ENCODE measurements around the gene FAM117B.

Gene FAM117B

DNA sequence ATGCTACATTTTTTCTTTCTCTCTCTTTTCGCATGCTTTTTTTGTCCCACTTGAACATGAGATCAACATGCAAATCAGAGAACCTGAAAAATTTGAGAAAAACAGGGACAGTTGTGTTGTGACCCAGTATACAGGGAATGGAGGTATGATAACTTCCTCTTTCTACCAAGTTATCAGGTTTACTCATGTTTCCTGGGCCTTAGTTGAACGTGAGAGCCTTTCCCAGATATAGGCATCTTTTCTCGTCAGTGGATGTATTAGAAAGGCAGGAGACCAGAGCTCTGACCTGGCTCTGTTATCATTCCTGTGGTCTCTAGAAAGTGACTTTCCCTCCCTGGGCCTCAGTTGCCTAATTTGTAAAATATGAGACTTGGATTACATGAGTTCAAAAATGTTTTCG lies 30.1 kb upstream of the FAM117B start:
- in situ Hi-C loops (cut with MboI; ENCODE audit: low sequenced_read_pairs, unreplicated experiment), result no loop called here
- TF ChIP-seq CTCF (IDR thresholded peaks at IDR 0.05; ENCODE audit: borderline replicate concordance, control extremely low read depth, extremely low read depth, insufficient read depth, missing control alignments), result no peak
- DNase-seq (ENCODE audit: low spot score), result no peak

DNA sequence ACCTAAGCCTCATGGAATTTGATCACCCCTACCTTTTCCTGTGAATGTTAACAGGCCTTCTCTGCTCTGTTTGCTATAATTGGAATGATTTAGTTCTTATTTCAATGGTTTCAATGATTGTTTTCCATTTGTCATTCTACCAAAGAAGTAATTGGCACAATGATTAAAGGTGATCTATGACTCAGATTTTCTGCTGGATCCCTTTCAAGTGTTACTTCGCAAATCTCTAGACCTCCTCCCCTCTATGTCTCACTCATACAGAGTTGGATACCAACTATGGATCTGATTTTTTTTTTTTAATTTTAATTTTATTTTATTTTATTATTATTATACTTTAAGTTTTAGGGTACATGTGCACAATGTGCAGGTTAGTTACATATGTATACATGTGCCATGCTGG lies 29.6 kb upstream of the FAM117B start:
- in situ Hi-C loops (cut with MboI; ENCODE audit: low sequenced_read_pairs, unreplicated experiment), result no loop called here
- no peak for TF ChIP-seq CTCF (IDR thresholded peaks at IDR 0.05; ENCODE audit: borderline replicate concordance, control extremely low read depth, extremely low read depth, insufficient read depth, missing control alignments)
- no peak for DNase-seq (ENCODE audit: low spot score)

DNA sequence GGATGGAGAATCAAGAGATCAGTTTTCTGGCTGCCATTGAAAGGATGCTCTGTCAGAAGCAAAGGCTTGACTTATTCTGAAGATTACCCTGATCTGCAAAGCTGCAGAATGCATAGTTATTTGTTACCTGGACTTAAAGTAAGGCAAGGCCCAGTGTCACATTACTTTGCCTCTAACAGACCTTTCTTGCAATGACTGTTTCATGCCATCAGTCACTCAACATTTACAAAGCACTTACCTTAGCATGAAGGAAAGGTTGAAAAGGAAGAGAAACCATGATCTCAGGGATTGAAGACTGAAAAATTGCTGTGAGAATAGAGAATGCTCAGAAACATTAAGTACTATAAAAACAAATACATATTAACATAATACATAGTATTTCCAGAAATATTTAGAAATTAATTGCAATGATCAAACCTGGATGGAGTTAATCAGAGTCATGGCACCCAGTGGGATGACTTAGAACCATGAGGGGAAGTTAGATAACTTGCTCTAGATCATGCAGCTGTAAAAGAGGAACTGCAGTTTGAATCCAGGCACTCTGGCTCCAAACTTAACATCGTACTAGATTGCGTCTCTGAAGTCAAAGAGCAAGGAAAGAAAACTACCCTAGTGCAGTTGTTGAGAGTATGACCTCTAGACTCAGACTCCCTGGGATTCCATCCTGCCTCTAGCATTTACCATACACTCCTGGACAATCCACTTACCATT lies 26.5 kb upstream of the FAM117B start:
- in situ Hi-C loops (cut with MboI; ENCODE audit: low sequenced_read_pairs, unreplicated experiment), result no loop called here
- TF ChIP-seq CTCF (IDR thresholded peaks at IDR 0.05; ENCODE audit: borderline replicate concordance, control extremely low read depth, extremely low read depth, insufficient read depth, missing control alignments), result no peak
- DNase-seq (ENCODE audit: low spot score), result no peak

DNA sequence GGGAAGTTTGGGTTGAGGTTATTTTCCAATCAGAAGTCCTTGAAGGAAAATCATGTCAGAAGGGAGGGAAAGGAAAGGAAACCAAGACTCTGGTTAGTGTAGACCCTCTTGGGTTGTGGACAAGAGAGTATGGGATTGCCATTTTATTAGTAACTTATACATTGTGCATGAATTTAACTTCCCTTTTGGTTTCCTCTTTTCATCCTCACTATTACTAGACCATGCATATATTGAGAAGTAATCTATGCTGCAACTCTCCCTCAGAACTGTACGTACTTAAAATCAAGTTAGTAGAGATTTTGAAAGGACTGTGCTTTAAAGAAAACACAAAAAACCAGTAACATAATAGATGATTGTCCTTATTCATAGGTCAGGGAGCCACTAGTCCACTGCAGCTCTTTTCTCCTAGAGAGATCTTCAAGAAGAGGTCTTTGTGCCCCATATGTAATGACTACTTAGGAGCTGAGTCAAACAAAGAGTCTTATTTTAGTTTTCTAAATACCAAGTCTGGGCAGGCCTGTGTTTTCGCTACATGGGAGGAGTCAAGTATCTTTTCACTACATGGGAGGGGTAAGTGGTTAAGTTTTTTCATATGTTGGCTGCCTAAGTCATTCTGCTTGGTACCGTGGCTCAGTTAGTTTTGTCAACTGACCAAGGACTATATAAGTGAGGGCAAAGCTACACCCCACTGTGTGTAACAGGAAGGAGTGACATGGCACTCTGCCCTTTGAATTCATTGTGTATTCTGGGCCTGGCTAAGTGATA lies 25.2 kb upstream of the FAM117B start:
- DNase-seq (ENCODE audit: low spot score), result peak; percentile 56
- in situ Hi-C loops (cut with MboI; ENCODE audit: low sequenced_read_pairs, unreplicated experiment), result no loop called here
- TF ChIP-seq CTCF (IDR thresholded peaks at IDR 0.05; ENCODE audit: borderline replicate concordance, control extremely low read depth, extremely low read depth, insufficient read depth, missing control alignments), result no peak

- in situ Hi-C loops (cut with MboI; ENCODE audit: low sequenced_read_pairs, unreplicated experiment), result no loop called here
- DNase-seq (ENCODE audit: low spot score), result no peak
- no peak for TF ChIP-seq CTCF (IDR thresholded peaks at IDR 0.05; ENCODE audit: borderline replicate concordance, control extremely low read depth, extremely low read depth, insufficient read depth, missing control alignments)
Measured at GRCh38 chr2:202610380-202610779, 24.4 kb upstream of the FAM117B start.

DNA sequence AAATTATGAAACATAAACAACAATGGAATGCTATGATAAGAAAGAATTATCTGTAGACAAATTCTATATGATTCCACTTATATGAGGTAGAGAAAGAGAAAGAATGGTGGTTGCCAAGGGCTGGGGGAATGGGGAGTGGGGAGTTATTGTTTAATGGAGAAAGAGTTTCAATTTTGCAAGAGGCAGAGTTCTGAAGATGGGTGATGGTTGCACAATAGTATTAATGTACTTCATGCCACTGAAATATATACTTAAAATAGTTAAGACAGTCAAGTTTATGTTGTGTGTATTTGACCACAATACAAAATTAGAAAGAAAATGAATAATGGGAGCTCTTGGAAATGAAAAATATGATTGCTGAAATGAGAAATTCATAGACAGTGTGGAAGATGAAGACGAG lies 22.6 kb upstream of the FAM117B start:
- no peak for DNase-seq (ENCODE audit: low spot score)
- TF ChIP-seq CTCF (IDR thresholded peaks at IDR 0.05; ENCODE audit: borderline replicate concordance, control extremely low read depth, extremely low read depth, insufficient read depth, missing control alignments), result no peak
- in situ Hi-C loops (cut with MboI; ENCODE audit: low sequenced_read_pairs, unreplicated experiment), result no loop called here

Measured in GM13976 (cell line).